ENCODE data around the gene OR11H6.

DNA sequence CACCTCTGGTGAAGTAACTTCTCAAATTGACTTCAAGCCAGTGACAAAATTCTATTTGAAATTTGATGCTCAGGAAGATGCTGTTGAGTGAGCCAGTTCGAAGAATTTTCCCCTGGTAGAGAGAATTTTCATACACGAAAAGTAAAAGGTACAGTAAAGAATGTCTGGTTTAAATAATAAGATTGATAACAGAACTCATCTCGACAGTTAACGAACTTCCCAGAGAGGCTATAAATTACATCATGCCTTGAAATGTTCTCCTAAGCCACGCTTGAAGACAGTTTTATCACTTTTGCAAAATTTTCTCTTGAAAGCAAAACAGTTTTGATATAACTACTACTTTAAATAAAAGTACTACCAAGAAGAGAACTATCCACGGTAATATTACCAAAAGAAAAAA, 47.2 kb upstream of the OR11H6 start:
- no peak for TF ChIP-seq CTCF (IDR thresholded peaks at IDR 0.05; ENCODE audit: insufficient read depth, low read length)
- no peak for TF ChIP-seq POLR2AphosphoS5 (IDR thresholded peaks at IDR 0.05; ENCODE audit: low read depth)
- TF ChIP-seq GABPA (IDR thresholded peaks at IDR 0.05; ENCODE audit: low read depth), result no peak
- no peak for TF ChIP-seq SPI1 (IDR thresholded peaks at IDR 0.05; ENCODE audit: borderline replicate concordance, low read depth)
- TF ChIP-seq, protein P1, sequence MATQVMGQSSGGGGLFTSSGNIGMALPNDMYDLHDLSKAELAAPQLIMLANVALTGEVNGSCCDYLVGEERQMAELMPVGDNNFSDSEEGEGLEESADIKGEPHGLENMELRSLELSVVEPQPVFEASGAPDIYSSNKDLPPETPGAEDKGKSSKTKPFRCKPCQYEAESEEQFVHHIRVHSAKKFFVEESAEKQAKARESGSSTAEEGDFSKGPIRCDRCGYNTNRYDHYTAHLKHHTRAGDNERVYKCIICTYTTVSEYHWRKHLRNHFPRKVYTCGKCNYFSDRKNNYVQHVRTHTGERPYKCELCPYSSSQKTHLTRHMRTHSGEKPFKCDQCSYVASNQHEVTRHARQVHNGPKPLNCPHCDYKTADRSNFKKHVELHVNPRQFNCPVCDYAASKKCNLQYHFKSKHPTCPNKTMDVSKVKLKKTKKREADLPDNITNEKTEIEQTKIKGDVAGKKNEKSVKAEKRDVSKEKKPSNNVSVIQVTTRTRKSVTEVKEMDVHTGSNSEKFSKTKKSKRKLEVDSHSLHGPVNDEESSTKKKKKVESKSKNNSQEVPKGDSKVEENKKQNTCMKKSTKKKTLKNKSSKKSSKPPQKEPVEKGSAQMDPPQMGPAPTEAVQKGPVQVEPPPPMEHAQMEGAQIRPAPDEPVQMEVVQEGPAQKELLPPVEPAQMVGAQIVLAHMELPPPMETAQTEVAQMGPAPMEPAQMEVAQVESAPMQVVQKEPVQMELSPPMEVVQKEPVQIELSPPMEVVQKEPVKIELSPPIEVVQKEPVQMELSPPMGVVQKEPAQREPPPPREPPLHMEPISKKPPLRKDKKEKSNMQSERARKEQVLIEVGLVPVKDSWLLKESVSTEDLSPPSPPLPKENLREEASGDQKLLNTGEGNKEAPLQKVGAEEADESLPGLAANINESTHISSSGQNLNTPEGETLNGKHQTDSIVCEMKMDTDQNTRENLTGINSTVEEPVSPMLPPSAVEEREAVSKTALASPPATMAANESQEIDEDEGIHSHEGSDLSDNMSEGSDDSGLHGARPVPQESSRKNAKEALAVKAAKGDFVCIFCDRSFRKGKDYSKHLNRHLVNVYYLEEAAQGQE (IDR thresholded peaks at IDR 0.05; ENCODE audit: insufficient replicate concordance, low read depth), result no peak
